ENCODE data around the gene MSI2. TPM values are rescaled to one million over a fixed set of nuclear protein-coding genes. Genes with fewer than 3 reads are reported as not detected.

Gene MSI2
- total RNA-seq, 1 donor from 2014 or later, result 67.9 TPM

DNA sequence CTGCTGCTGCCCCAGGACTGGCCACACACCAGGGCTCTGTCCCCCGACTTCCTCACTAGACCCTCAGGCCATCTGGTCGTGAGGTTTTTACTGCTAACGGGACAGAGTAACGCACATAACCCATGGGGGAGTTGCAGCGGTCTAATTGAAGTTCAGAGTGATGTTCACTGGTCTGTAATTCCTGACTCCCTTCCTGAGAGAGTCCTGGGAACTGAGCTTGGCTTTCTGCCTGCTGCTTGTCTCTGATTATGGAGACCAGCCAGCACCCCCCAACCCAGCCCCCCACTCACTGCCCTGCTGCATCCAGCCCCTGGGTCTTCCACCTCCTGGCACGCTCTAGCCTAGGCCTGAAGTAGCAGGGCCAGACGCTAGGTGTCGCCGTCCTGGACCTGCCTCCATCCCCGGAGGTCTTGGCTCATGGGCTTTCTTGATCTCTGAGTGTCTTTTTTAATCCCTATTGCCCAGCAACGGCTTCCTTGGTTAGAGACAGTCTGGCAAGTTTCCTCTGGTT, 295.8 kb downstream of the MSI2 start:
- no peak for TF ChIP-seq EZH2 (IDR thresholded peaks at IDR 0.05; ENCODE audit: insufficient read depth, low read length)
- TF ChIP-seq, protein P1, sequence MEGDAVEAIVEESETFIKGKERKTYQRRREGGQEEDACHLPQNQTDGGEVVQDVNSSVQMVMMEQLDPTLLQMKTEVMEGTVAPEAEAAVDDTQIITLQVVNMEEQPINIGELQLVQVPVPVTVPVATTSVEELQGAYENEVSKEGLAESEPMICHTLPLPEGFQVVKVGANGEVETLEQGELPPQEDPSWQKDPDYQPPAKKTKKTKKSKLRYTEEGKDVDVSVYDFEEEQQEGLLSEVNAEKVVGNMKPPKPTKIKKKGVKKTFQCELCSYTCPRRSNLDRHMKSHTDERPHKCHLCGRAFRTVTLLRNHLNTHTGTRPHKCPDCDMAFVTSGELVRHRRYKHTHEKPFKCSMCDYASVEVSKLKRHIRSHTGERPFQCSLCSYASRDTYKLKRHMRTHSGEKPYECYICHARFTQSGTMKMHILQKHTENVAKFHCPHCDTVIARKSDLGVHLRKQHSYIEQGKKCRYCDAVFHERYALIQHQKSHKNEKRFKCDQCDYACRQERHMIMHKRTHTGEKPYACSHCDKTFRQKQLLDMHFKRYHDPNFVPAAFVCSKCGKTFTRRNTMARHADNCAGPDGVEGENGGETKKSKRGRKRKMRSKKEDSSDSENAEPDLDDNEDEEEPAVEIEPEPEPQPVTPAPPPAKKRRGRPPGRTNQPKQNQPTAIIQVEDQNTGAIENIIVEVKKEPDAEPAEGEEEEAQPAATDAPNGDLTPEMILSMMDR (IDR thresholded peaks at IDR 0.05; ENCODE audit: insufficient read depth, low read depth, low read length), result peak; percentile 53
- no peaks in the 10 kb centered on the region for H3K27me3 Mint-ChIP-seq (ENCODE audit: low read depth, unreplicated experiment)
- H3K4me3 ChIP-seq (ENCODE audit: insufficient read depth, low read depth, low read length), result no peak overlapping the region
- no peaks in the 10 kb centered on the region for H3K9me3 Mint-ChIP-seq (ENCODE audit: unreplicated experiment)
- H3K4me1 Mint-ChIP-seq (ENCODE audit: low read depth, unreplicated experiment), result peaks cover 23% of the 10 kb centered on the region
- H2AFZ ChIP-seq (ENCODE audit: low read depth, low read length), result no peak overlapping the region
- H3K9me3 ChIP-seq (ENCODE audit: insufficient read depth, low read depth, low read length), result no peaks in the 10 kb centered on the region
- peak overlapping the region; percentile 28 for H3K4me2 ChIP-seq (ENCODE audit: low read length)
- H3K36me3 Mint-ChIP-seq (ENCODE audit: low read depth, unreplicated experiment), result peaks cover under 1% of the 10 kb centered on the region
- H3K27ac Mint-ChIP-seq (ENCODE audit: unreplicated experiment), result no peak overlapping the region
- H3K36me3 ChIP-seq (ENCODE audit: insufficient read depth, low read length), result no peaks in the 10 kb centered on the region
- peaks cover 2% of the 10 kb centered on the region for H3K79me2 ChIP-seq (ENCODE audit: insufficient read depth, low read length)
- DNase-seq (ENCODE audit: low read depth) (no peak), FAIRE-seq (no peak)
- H3K27ac ChIP-seq (ENCODE audit: low read depth, low read length), result no peak overlapping the region
- peaks cover 34% of the 10 kb centered on the region for H3K4me1 ChIP-seq (ENCODE audit: insufficient read depth, low read length)
- no peak overlapping the region for H3K4me3 Mint-ChIP-seq (ENCODE audit: unreplicated experiment)
- H3K9ac ChIP-seq (ENCODE audit: low read length), result no peak overlapping the region
- no peaks in the 10 kb centered on the region for H3K27me3 ChIP-seq (ENCODE audit: insufficient read depth, low read length)
- peaks cover 18% of the 10 kb centered on the region for H4K20me1 ChIP-seq (ENCODE audit: insufficient read depth, low read length)

DNA sequence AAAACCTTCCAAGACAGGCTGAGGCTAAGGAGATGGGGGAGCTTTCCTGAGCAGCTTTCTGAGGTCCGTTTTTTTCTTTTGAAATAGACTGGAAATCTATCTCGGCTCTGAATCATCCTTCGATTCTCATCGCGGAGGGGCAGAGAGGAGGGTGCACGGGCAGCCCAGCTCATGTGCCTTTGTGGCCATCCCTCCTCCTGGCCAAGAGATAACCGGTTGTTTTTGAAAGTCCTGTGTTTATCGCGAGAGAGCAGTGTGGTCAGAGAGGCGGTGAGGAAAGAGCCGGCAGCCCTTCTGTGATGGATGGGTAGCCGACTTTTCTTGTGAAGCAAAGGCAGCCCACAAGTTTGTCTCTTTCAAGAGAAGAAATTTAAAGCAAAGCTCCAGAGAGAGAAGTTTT, 297.2 kb downstream of the MSI2 start:
- H3K27ac ChIP-seq (ENCODE audit: low read depth, low read length), result peak overlapping the region; percentile 39
- no peaks in the 10 kb centered on the region for H3K36me3 ChIP-seq (ENCODE audit: insufficient read depth, low read length)
- peak overlapping the region; percentile 36 for H3K9ac ChIP-seq (ENCODE audit: low read length)
- Mint-ChIP-seq H3K36me3 (ENCODE audit: low read depth, unreplicated experiment) (no peaks in the 10 kb centered on the region), H3K4me3 (ENCODE audit: unreplicated experiment) (no peak overlapping the region), H3K27ac (ENCODE audit: unreplicated experiment) (peak overlapping the region; percentile 56), H3K27me3 (ENCODE audit: low read depth, unreplicated experiment) (no peaks in the 10 kb centered on the region), H3K4me1 (ENCODE audit: low read depth, unreplicated experiment) (peaks cover 31% of the 10 kb centered on the region), H3K9me3 (ENCODE audit: unreplicated experiment) (no peaks in the 10 kb centered on the region)
- H4K20me1 ChIP-seq (ENCODE audit: insufficient read depth, low read length), result peaks cover 22% of the 10 kb centered on the region
- no peak overlapping the region for H3K4me3 ChIP-seq (ENCODE audit: insufficient read depth, low read depth, low read length)
- H3K9me3 ChIP-seq (ENCODE audit: insufficient read depth, low read depth, low read length), result no peaks in the 10 kb centered on the region
- no peak for TF ChIP-seq EZH2 (IDR thresholded peaks at IDR 0.05; ENCODE audit: insufficient read depth, low read length)
- TF ChIP-seq, protein P1 (IDR thresholded peaks at IDR 0.05; ENCODE audit: insufficient read depth, low read depth, low read length), result no peak
- H3K4me2 ChIP-seq (ENCODE audit: low read length), result peak overlapping the region; percentile 70
- H2AFZ ChIP-seq (ENCODE audit: low read depth, low read length), result peak overlapping the region; percentile 14
- DNase-seq (ENCODE audit: low read depth), result peak; percentile 80
- H3K4me1 ChIP-seq (ENCODE audit: insufficient read depth, low read length), result peaks cover 42% of the 10 kb centered on the region
- FAIRE-seq, result no peak
- H3K79me2 ChIP-seq (ENCODE audit: insufficient read depth, low read length), result peaks cover 2% of the 10 kb centered on the region
- H3K27me3 ChIP-seq (ENCODE audit: insufficient read depth, low read length), result no peaks in the 10 kb centered on the region

DNA sequence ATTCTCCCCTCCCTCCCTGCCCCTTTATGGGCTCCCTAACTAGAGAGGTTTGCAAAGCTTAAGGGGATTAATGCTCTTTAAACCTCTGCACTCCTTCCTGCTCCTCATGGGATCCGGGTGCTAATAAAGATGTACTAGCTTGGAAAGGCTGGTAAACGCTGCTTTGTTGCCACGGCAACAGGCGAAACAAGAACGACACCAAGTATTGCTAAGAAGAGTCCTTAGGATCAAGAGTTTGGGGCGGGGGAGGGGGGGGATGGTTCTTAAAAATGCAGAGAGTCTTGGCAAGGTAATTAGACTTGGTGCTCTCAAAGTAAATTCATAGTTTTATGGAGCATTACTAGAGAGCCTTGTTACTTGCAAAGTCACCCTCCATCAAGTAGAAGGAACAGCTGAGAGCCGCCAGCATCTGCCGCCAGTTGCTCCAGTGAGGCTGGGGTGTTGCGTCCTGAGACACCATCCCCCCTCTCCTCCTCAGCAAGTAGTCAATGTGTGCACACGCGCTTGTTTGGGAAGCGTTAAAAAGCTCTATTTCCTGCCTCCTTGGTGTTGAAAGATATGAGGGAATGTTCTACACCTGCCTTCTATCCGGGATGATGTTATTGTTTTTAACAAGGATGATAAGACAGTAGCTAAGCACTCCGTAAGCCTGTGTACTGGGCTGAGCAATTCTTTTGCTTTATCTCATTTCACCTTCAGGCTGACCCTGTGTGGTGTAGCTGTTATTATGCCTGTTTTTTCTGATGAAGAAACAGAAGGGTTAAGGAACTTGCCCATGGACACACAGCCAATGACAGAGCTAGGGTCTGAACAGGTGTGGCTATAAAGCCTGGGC, 297.9 kb downstream of the MSI2 start:
- Histone ChIP-seq H3K4me3 (ENCODE audit: insufficient read depth, low read depth, low read length) (no peak overlapping the region), H3K79me2 (ENCODE audit: insufficient read depth, low read length) (peaks cover 2% of the 10 kb centered on the region), H4K20me1 (ENCODE audit: insufficient read depth, low read length) (peaks cover 21% of the 10 kb centered on the region), H3K36me3 (ENCODE audit: insufficient read depth, low read length) (no peaks in the 10 kb centered on the region), H3K9ac (ENCODE audit: low read length) (peak overlapping the region; percentile 36), H3K27me3 (ENCODE audit: insufficient read depth, low read length) (no peaks in the 10 kb centered on the region), H2AFZ (ENCODE audit: low read depth, low read length) (no peak overlapping the region), H3K4me2 (ENCODE audit: low read length) (peak overlapping the region; percentile 70), H3K27ac (ENCODE audit: low read depth, low read length) (no peak overlapping the region), H3K9me3 (ENCODE audit: insufficient read depth, low read depth, low read length) (no peaks in the 10 kb centered on the region), H3K4me1 (ENCODE audit: insufficient read depth, low read length) (peaks cover 42% of the 10 kb centered on the region)
- TF ChIP-seq, protein P1 (IDR thresholded peaks at IDR 0.05; ENCODE audit: insufficient read depth, low read depth, low read length), result no peak
- no peak for TF ChIP-seq EZH2 (IDR thresholded peaks at IDR 0.05; ENCODE audit: insufficient read depth, low read length)
- Mint-ChIP-seq H3K27me3 (ENCODE audit: low read depth, unreplicated experiment) (no peaks in the 10 kb centered on the region), H3K36me3 (ENCODE audit: low read depth, unreplicated experiment) (peaks cover 2% of the 10 kb centered on the region), H3K4me3 (ENCODE audit: unreplicated experiment) (no peak overlapping the region), H3K27ac (ENCODE audit: unreplicated experiment) (peak overlapping the region; percentile 56), H3K4me1 (ENCODE audit: low read depth, unreplicated experiment) (peaks cover 34% of the 10 kb centered on the region), H3K9me3 (ENCODE audit: unreplicated experiment) (no peaks in the 10 kb centered on the region)
- DNase-seq (ENCODE audit: low read depth), result peak; percentile 42
- FAIRE-seq, result no peak
